ENCODE measurements around the gene TRAP1. TPM values are rescaled to one million over a fixed set of nuclear protein-coding genes. Genes with fewer than 3 reads are reported as not detected.

Gene TRAP1
- total RNA-seq, 1 experiment from 2014 or later = 416 TPM

DNA sequence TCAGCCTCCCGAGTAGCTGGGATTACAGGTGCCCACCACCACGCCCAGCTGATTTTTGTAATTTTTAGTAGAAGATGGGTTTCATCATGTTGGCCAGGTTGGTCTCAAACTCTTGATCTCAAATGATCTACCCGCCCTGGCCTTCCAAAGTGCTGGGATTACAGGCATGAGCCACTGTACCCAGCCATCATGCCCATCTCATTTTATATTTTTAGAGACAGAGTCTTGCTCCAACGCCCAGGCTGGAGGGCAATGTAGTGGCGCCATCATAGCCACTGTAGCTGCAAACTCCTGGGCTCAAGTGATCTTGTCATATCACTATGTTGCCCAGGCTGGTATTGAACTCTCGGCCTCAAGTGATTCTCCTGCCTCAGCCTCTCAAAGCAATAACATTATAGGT, 43.2 kb upstream of the TRAP1 start:
- H3K4me2 ChIP-seq (ENCODE audit: low read length) = no peak overlapping the region
- no peaks in the 10 kb centered on the region for H3K9me2 ChIP-seq (ENCODE audit: insufficient read depth)
- no peaks in the 10 kb centered on the region for H3K4me1 ChIP-seq (ENCODE audit: control insufficient read depth in 1 of 2, insufficient read depth in 2 of 2, low read length in 2 of 2)
- H4K20me1 ChIP-seq (ENCODE audit: insufficient read depth) = no peaks in the 10 kb centered on the region
- intact Hi-C loops (cut with micrococcal nuclease) = no loop called here
- TF ChIP-seq CBX3 (IDR thresholded peaks at IDR 0.05; ENCODE audit: low read depth) = no peak
- TF ChIP-seq RAD21 (IDR thresholded peaks at IDR 0.05; ENCODE audit: low read depth) = no peak
- TF ChIP-seq JUND (IDR thresholded peaks at IDR 0.05) = no peak
- TF ChIP-seq, protein P1, sequence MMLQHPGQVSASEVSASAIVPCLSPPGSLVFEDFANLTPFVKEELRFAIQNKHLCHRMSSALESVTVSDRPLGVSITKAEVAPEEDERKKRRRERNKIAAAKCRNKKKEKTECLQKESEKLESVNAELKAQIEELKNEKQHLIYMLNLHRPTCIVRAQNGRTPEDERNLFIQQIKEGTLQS (IDR thresholded peaks at IDR 0.05) = no peak
- no peak for TF ChIP-seq EZH2 (IDR thresholded peaks at IDR 0.05)
- TF ChIP-seq ELF1 (IDR thresholded peaks at IDR 0.05; ENCODE audit: borderline replicate concordance, low read depth) = no peak
- no peak for TF ChIP-seq SP1 (IDR thresholded peaks at IDR 0.05; ENCODE audit: low read depth)
- TF ChIP-seq EZH2phosphoT487 (IDR thresholded peaks at IDR 0.05; ENCODE audit: borderline replicate concordance) = no peak
- no peak for TF ChIP-seq YY1 (IDR thresholded peaks at IDR 0.05; ENCODE audit: extremely low read depth, insufficient replicate concordance, low read depth, low read length)
- TF ChIP-seq SRF (IDR thresholded peaks at IDR 0.05; ENCODE audit: low read depth) = no peak
- no peak for TF ChIP-seq SIN3A (IDR thresholded peaks at IDR 0.05; ENCODE audit: low read depth)
- no peak for TF ChIP-seq FOSL1 (IDR thresholded peaks at IDR 0.05; ENCODE audit: low read depth)
- TF ChIP-seq, protein P2, sequence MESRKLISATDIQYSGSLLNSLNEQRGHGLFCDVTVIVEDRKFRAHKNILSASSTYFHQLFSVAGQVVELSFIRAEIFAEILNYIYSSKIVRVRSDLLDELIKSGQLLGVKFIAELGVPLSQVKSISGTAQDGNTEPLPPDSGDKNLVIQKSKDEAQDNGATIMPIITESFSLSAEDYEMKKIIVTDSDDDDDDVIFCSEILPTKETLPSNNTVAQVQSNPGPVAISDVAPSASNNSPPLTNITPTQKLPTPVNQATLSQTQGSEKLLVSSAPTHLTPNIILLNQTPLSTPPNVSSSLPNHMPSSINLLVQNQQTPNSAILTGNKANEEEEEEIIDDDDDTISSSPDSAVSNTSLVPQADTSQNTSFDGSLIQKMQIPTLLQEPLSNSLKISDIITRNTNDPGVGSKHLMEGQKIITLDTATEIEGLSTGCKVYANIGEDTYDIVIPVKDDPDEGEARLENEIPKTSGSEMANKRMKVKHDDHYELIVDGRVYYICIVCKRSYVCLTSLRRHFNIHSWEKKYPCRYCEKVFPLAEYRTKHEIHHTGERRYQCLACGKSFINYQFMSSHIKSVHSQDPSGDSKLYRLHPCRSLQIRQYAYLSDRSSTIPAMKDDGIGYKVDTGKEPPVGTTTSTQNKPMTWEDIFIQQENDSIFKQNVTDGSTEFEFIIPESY (IDR thresholded peaks at IDR 0.05; ENCODE audit: extremely low read depth, insufficient replicate concordance, low read length) = no peak
- POLR2A ChIA-PET = no interaction called here
- ATAC-seq (no peak), DNase-seq (ENCODE audit: low read depth, low spot score) (no peak)
- no peaks in the 10 kb centered on the region for H3K9me3 ChIP-seq (ENCODE audit: control insufficient read depth in 1 of 2, insufficient read depth in 1 of 2, low read depth in 1 of 2, low read length in 2 of 2)
- H3K79me2 ChIP-seq (ENCODE audit: insufficient read depth, low read length) = no peaks in the 10 kb centered on the region; the same call in 1 of the 2 replicates
- H3K27ac ChIP-seq (ENCODE audit: low read depth, low read length) = no peak overlapping the region
- no peaks in the 10 kb centered on the region for H3K27me3 ChIP-seq (ENCODE audit: insufficient read depth, low read length)
- CTCF ChIA-PET = no interaction called here
- no peak overlapping the region for H2AFZ ChIP-seq (ENCODE audit: low read depth, low read length, poor library complexity, severe bottlenecking)
- H3K36me3 ChIP-seq (ENCODE audit: control insufficient read depth in 1 of 2, insufficient read depth in 2 of 2, low read length in 2 of 2) = peaks cover 13 to 14% of the 10 kb centered on the region in 2 experiments
- no peak overlapping the region for H3K9ac ChIP-seq (ENCODE audit: low read length)
- BruUV-seq (replicated peaks) = no TSS peak
- no peak overlapping the region for H3K4me3 ChIP-seq (replicated peaks in 1 of 2; ENCODE audit: low read depth in 1 of 2, low read length in 2 of 2)
- RAD21 ChIA-PET (ENCODE audit: low non-redundant PET in 1 of 2, low total read pairs in 2 of 2, uncharacterized antibody in 2 of 2, unreplicated experiment in 2 of 2) = no interaction called here
